OCI-LY7 (cell line): ENCODE data around the gene ZMYND8.

Experiments
- EZH2phosphoT487 ChIP-seq: fragments of 200-600 bp; sonication (generic); IDR thresholded peaks from 2 replicates; pipeline ENCODE4 v1.6.1; 2018; ENCODE audit warnings: low read depth, borderline replicate concordance, mild to moderate bottlenecking, mixed run types, antibody characterized with exemption, low read length, moderate library complexity, mixed read lengths
- TF ChIP-seq, protein P1 (sequence below): fragments of 200-600 bp; sonication (generic); conservative IDR thresholded peaks from 2 replicates; pipeline ENCODE4 v1.5.1; 2014; ENCODE audit warnings: mild to moderate bottlenecking, antibody characterized with exemption, low read length, moderate library complexity, mixed read lengths

DNA sequence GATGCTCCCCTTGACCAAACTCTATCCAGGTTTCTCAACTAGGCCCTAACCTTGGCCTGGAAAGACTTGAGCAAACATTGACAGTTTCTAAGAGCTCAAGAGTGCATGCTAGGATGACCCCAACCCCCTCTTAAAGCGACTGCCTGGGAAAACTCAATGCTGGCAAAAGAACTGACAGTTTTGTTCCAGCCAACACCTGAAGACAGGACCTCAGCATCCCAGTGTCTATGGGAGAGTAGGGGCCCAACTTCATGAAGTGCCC, 119.9 kb downstream of the ZMYND8 start:
- TF ChIP-seq, protein P1, sequence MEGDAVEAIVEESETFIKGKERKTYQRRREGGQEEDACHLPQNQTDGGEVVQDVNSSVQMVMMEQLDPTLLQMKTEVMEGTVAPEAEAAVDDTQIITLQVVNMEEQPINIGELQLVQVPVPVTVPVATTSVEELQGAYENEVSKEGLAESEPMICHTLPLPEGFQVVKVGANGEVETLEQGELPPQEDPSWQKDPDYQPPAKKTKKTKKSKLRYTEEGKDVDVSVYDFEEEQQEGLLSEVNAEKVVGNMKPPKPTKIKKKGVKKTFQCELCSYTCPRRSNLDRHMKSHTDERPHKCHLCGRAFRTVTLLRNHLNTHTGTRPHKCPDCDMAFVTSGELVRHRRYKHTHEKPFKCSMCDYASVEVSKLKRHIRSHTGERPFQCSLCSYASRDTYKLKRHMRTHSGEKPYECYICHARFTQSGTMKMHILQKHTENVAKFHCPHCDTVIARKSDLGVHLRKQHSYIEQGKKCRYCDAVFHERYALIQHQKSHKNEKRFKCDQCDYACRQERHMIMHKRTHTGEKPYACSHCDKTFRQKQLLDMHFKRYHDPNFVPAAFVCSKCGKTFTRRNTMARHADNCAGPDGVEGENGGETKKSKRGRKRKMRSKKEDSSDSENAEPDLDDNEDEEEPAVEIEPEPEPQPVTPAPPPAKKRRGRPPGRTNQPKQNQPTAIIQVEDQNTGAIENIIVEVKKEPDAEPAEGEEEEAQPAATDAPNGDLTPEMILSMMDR: no peak
- TF ChIP-seq EZH2phosphoT487: no peak
